Measurements from ENCODE around the gene ARID2. TPM values are rescaled to one million over a fixed set of nuclear protein-coding genes. Genes with fewer than 3 reads are reported as not detected.

The ARID2 gene
- total and polyA plus RNA-seq, 10 of the 15 experiments (the other 5 are each of a cell fraction or from before 2014, with no cell fraction given) = 9.2 to 29.8 (median 20.3) TPM

DNA sequence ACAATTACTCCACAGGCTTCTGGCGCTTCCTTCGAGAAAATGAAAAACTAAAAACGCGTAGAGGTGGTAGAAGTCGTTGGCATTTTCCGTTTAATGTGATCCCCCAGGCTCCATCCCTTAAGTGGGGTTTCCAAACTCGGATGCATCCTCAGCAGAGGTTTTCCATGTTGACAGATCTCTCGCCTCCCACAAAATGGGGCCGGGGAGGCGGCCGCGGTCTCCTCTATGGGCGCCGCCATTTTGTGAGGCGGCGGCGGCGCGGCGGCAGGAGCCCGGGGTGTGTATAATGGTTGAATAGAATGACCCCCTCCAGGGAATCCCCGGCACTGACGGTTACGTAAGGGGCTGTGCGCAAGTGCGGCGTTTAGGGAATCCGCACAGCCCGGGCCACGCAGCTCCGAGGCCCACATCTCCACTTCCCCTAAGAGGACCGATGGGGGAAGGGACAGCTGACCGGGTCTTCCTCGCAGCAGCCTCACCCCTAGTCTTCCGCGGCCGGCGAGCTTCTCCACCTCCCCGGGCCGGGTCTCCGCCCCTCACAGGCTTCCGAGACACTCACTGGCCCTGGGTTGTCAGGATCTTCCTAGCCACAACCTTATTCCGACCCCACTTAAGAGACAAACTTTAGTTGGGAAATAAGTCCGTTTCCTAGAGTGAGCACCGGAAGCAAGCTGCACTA lies 2.1 kb upstream of the ARID2 start (continued):
- TF ChIP-seq, protein P1, sequence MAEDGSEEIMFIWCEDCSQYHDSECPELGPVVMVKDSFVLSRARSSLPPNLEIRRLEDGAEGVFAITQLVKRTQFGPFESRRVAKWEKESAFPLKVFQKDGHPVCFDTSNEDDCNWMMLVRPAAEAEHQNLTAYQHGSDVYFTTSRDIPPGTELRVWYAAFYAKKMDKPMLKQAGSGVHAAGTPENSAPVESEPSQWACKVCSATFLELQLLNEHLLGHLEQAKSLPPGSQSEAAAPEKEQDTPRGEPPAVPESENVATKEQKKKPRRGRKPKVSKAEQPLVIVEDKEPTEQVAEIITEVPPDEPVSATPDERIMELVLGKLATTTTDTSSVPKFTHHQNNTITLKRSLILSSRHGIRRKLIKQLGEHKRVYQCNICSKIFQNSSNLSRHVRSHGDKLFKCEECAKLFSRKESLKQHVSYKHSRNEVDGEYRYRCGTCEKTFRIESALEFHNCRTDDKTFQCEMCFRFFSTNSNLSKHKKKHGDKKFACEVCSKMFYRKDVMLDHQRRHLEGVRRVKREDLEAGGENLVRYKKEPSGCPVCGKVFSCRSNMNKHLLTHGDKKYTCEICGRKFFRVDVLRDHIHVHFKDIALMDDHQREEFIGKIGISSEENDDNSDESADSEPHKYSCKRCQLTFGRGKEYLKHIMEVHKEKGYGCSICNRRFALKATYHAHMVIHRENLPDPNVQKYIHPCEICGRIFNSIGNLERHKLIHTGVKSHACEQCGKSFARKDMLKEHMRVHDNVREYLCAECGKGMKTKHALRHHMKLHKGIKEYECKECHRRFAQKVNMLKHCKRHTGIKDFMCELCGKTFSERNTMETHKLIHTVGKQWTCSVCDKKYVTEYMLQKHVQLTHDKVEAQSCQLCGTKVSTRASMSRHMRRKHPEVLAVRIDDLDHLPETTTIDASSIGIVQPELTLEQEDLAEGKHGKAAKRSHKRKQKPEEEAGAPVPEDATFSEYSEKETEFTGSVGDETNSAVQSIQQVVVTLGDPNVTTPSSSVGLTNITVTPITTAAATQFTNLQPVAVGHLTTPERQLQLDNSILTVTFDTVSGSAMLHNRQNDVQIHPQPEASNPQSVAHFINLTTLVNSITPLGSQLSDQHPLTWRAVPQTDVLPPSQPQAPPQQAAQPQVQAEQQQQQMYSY (CRISPR knock-in tag; IDR thresholded peaks at IDR 0.05) = no peak
- TF ChIP-seq CBX3 (IDR thresholded peaks at IDR 0.05; ENCODE audit: borderline replicate concordance, low read depth) = no peak

DNA sequence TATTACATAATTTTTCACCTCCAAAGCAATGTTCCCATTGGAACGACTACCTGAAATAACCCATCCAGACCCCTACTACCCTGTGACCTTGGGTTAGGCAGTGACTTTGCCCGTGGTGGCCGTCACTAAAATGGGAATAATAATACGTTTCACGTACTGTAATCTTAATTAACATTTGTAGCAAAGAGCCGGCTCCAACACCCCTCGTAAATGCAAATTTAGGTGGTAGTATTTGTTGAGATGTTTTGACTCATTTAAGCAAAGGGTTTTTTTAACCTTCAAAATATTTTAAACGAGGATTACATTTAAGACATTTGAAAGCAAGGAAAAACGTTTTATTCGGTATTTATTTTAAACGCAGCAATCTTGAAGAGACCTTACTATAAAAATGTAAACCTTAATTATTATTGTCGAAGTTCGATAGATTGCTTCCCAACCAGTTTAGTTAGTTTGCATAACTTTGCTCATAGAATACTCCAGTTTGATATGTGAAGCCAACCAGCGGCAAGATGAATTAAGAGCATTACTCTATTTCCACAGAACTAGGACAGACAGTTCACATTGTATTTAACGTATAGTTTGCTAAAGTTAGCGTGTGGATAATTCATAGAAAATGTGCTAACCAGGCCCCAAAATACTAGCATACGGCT lies 1.4 kb upstream of the ARID2 start:
- in situ Hi-C loops (cut with MboI) (no loop called here), intact Hi-C loops (cut with micrococcal nuclease; ENCODE audit: unreplicated experiment) (loop anchor here (1.0 to 10.0 kb wide), 6 partner anchors 59 to 539 kb away; partner anchors contain the start of genes ANO6, SCAF11 and SLC38A1)
- Histone ChIP-seq H3K36me3 (ENCODE audit: control insufficient read depth in 2 of 2, insufficient read depth in 2 of 2, low read length in 1 of 2) (no peaks in the 10 kb centered on the region), H3K4me2 (ENCODE audit: control insufficient read depth, insufficient read depth) (peak overlapping the region; percentile 73), H2AFZ (ENCODE audit: control insufficient read depth, low read depth, low read length) (peak overlapping the region; percentile 88), H3K4me3 (peak overlapping the region; percentile 93), H3K4me1 (ENCODE audit: control insufficient read depth, insufficient read depth, low read length) (no peaks in the 10 kb centered on the region), H4K20me1 (ENCODE audit: control insufficient read depth, insufficient read depth) (no peaks in the 10 kb centered on the region), H3K79me2 (ENCODE audit: control insufficient read depth, insufficient read depth, low read length) (peaks cover 72% of the 10 kb centered on the region), H3K9ac (ENCODE audit: control insufficient read depth, insufficient read depth, low read length) (peak overlapping the region; percentile 100), H3K27me3 (replicated peaks in 1 of 2; ENCODE audit: control insufficient read depth in 2 of 2, insufficient read depth in 2 of 2, low read length in 1 of 2) (no peaks in the 10 kb centered on the region), H3K27ac (ENCODE audit: control insufficient read depth, insufficient read depth) (peak overlapping the region; percentile 95), H3K9me3 (replicated peaks; ENCODE audit: control insufficient read depth, insufficient read depth, low read length) (no peaks in the 10 kb centered on the region)
- CTCF ChIA-PET = interaction anchor here (0.6 to 7.7 kb wide), 10 partner anchors 16 to 513 kb away, joined by 3 to 109 read pairs (median 4); no protein-coding TSS in a partner anchor
- FAIRE-seq (peak; percentile 23), DNase-seq (ENCODE audit: low read depth, low spot score) (no peak), ATAC-seq (no peak; the same call in 2 of the 3 replicates)
- no TSS peak for BruUV-seq (replicated peaks)
- POLR2A ChIA-PET = interaction anchor here (0.7 to 2.4 kb wide), 4 partner anchors 58 to 263 kb away, joined by 3 to 9 read pairs (median 4); no protein-coding TSS in a partner anchor
- RAD21 ChIA-PET (ENCODE audit: unreplicated experiment) = interaction anchor here (0.6 to 7.1 kb wide), 7 partner anchors 15 to 511 kb away, joined by 3 to 79 read pairs (median 4); partner anchors contain the start of gene SCAF11
- SMC1A ChIA-PET (ENCODE audit: uncharacterized antibody, unreplicated experiment) = interaction anchor here (1.3 kb wide), 2 partner anchors 14 to 513 kb away, joined by 3 to 4 read pairs; partner anchors contain the start of gene ANO6
- WGBS (ENCODE audit: insufficient coverage, insufficient replicate concordance, low lambda C conversion rate, missing lambda C conversion rate) = 1% methylated on average over 17 of the region's 17 CpGs
- TF ChIP-seq, protein P2, sequence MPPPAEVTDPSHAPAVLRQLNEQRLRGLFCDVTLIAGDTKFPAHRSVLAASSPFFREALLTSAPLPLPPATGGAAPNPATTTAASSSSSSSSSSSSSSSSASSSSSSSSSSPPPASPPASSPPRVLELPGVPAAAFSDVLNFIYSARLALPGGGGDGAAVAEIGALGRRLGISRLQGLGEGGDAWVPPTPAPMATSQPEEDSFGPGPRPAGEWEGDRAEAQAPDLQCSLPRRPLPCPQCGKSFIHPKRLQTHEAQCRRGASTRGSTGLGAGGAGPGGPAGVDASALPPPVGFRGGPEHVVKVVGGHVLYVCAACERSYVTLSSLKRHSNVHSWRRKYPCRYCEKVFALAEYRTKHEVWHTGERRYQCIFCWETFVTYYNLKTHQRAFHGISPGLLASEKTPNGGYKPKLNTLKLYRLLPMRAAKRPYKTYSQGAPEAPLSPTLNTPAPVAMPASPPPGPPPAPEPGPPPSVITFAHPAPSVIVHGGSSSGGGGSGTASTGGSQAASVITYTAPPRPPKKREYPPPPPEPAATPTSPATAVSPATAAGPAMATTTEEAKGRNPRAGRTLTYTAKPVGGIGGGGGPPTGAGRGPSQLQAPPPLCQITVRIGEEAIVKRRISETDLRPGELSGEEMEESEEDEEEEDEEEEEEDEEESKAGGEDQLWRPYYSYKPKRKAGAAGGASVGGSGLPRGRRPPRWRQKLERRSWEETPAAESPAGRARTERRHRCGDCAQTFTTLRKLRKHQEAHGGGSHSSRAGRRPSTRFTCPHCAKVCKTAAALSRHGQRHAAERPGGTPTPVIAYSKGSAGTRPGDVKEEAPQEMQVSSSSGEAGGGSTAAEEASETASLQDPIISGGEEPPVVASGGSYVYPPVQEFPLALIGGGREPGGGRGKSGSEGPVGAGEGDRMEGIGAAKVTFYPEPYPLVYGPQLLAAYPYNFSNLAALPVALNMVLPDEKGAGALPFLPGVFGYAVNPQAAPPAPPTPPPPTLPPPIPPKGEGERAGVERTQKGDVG (CRISPR knock-in tag; IDR thresholded peaks at IDR 0.05) = no peak
- peak; percentile 5; the same call in 1 of the 2 replicates for TF ChIP-seq RAD51 (IDR thresholded peaks at IDR 0.05)
- TF ChIP-seq, protein P3, sequence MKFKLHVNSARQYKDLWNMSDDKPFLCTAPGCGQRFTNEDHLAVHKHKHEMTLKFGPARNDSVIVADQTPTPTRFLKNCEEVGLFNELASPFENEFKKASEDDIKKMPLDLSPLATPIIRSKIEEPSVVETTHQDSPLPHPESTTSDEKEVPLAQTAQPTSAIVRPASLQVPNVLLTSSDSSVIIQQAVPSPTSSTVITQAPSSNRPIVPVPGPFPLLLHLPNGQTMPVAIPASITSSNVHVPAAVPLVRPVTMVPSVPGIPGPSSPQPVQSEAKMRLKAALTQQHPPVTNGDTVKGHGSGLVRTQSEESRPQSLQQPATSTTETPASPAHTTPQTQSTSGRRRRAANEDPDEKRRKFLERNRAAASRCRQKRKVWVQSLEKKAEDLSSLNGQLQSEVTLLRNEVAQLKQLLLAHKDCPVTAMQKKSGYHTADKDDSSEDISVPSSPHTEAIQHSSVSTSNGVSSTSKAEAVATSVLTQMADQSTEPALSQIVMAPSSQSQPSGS (IDR thresholded peaks at IDR 0.05; ENCODE audit: low read length) = peak; percentile 63; the same call in 1 of the 2 replicates
- peak; percentile 45 for TF ChIP-seq SMAD1 (IDR thresholded peaks at IDR 0.05; ENCODE audit: low read depth, partially characterized antibody)
- TF ChIP-seq, protein P4, sequence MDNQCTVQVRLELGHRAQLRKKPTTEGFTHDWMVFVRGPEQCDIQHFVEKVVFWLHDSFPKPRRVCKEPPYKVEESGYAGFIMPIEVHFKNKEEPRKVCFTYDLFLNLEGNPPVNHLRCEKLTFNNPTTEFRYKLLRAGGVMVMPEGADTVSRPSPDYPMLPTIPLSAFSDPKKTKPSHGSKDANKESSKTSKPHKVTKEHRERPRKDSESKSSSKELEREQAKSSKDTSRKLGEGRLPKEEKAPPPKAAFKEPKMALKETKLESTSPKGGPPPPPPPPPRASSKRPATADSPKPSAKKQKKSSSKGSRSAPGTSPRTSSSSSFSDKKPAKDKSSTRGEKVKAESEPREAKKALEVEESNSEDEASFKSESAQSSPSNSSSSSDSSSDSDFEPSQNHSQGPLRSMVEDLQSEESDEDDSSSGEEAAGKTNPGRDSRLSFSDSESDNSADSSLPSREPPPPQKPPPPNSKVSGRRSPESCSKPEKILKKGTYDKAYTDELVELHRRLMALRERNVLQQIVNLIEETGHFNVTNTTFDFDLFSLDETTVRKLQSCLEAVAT (IDR thresholded peaks at IDR 0.05) = no peak
- TF ChIP-seq IKZF1 (conservative IDR thresholded peaks at IDR 0.05) = no peak
- peak; percentile 86; the same call in 1 of the 2 replicates for TF ChIP-seq ESRRA (IDR thresholded peaks at IDR 0.05; ENCODE audit: low read length)
